HEK293T (cell line): ENCODE data around the gene ARTN.
A peak's percentile ranks its signal among the peaks of the same experiment; 100 is the strongest.

Experiments
- CTCF ChIA-PET: fragments of 350-600 bp; formaldehyde crosslinking; extraction: SDS; loops from one replicate; lab custom pipeline; 2021; ENCODE audit warnings: antibody characterized with exemption, inconsistent platforms; lab: Yijun Ruan, JAX
- POLR2A ChIA-PET: fragments of 350-600 bp; formaldehyde crosslinking; extraction: SDS; loops from one replicate; lab custom pipeline; 2020; ENCODE audit warnings: antibody characterized with exemption, inconsistent platforms; lab: Yijun Ruan, JAX
- DNase-seq: peaks from one replicate; pipeline ENCODE4 v3.0.0; 2012; ENCODE audit warnings: mixed read lengths; ENCODE audit errors: extremely low spot score
- ARNT ChIP-seq: fragments of 450-650 bp; IDR thresholded peaks from 2 replicates; pipeline ENCODE4 v1.6.1; 2017; ENCODE audit warnings: mild to moderate bottlenecking
- BHLHE40 ChIP-seq: fragments of 450-650 bp; IDR thresholded peaks from 2 replicates; pipeline ENCODE4 v1.6.1; 2016; ENCODE audit warnings: mild to moderate bottlenecking, moderate library complexity, borderline replicate concordance
- CTBP1 ChIP-seq: fragments of 450-650 bp; IDR thresholded peaks from 2 replicates; pipeline ENCODE4 v1.6.1; 2016; ENCODE audit warnings: borderline replicate concordance
- ELF4 ChIP-seq: fragments of 450-650 bp; IDR thresholded peaks from 2 replicates; pipeline ENCODE4 v1.6.1; 2017; ENCODE audit warnings: antibody characterized with exemption
- FOXA1 ChIP-seq: fragments of 450-650 bp; IDR thresholded peaks from 2 replicates; pipeline ENCODE4 v1.6.1; 2016; ENCODE audit warnings: mild to moderate bottlenecking
- FOXK2 ChIP-seq: fragments of 450-650 bp; IDR thresholded peaks from 2 replicates; pipeline ENCODE4 v1.6.1; 2016; ENCODE audit warnings: mild to moderate bottlenecking
- FOXM1 ChIP-seq: fragments of 450-650 bp; IDR thresholded peaks from 2 replicates; pipeline ENCODE4 v1.6.1; 2017; ENCODE audit warnings: mild to moderate bottlenecking, borderline replicate concordance
- HDGF ChIP-seq: fragments of 450-650 bp; IDR thresholded peaks from 2 replicates; pipeline ENCODE4 v1.6.1; 2017; ENCODE audit warnings: antibody characterized with exemption, borderline replicate concordance
- L3MBTL2 ChIP-seq: fragments of 450-650 bp; conservative IDR thresholded peaks from 2 replicates; pipeline ENCODE4 v1.6.1; 2016; ENCODE audit warnings: mild to moderate bottlenecking
- LEF1 ChIP-seq: fragments of 450-650 bp; IDR thresholded peaks from 2 replicates; pipeline ENCODE4 v1.6.1; 2017; ENCODE audit warnings: mild to moderate bottlenecking, borderline replicate concordance
- NFRKB ChIP-seq: fragments of 450-650 bp; IDR thresholded peaks from 2 replicates; pipeline ENCODE4 v1.6.1; 2016; ENCODE audit warnings: mild to moderate bottlenecking, moderate library complexity
- PKNOX1 ChIP-seq: fragments of 450-650 bp; IDR thresholded peaks from 2 replicates; pipeline ENCODE4 v1.6.1; 2016
- SP1 ChIP-seq: fragments of 450-650 bp; IDR thresholded peaks from 2 replicates; pipeline ENCODE4 v1.6.1; 2017
- SUZ12 ChIP-seq: fragments of 450-650 bp; IDR thresholded peaks from 2 replicates; pipeline ENCODE4 v1.6.1; 2016; ENCODE audit warnings: mild to moderate bottlenecking
- TARDBP ChIP-seq: fragments of 450-650 bp; IDR thresholded peaks from 2 replicates; pipeline ENCODE4 v1.6.1; 2016
- ZNF384 ChIP-seq: fragments of 450-650 bp; IDR thresholded peaks from 2 replicates; pipeline ENCODE4 v1.6.1; 2016

Gene ARTN

GRCh38 chr1:43931711-43932660 lies 1.6 kb upstream of the ARTN start:
- ChIA-PET CTCF (interaction anchor here (0.8 to 1.0 kb wide), 2 partner anchors 14 to 169 kb away, joined by 5 to 6 read pairs; no protein-coding TSS in a partner anchor), POLR2A (no interaction called here)

GRCh38 chr1:43932786-43933385 lies 715 bp upstream of the ARTN start:
- POLR2A ChIA-PET = no interaction called here
- DNase-seq = no peak
- TF ChIP-seq FOXK2 = no peak
- TF ChIP-seq ARNT = no peak
- no peak for TF ChIP-seq L3MBTL2
- TF ChIP-seq TARDBP = no peak
- TF ChIP-seq FOXA1 = no peak
- CTCF ChIA-PET = interaction anchor here (0.8 kb wide), 1 partner anchor 169 kb away, joined by 4 read pairs; no protein-coding TSS in a partner anchor

More at GRCh38 chr1:43931711-43932660, 1.6 kb upstream of the ARTN start:
- TF ChIP-seq HDGF (no peak), LEF1 (no peak), TARDBP (no peak), FOXA1 (no peak), PKNOX1 (no peak), ARNT (no peak), NFRKB (no peak), CTBP1 (no peak), L3MBTL2 (no peak), ELF4 (no peak)
- DNase-seq = no peak

GRCh38 chr1:43934101-43934985 lies 742 bp downstream of the ARTN start:
- CTCF ChIA-PET = interaction anchor here (0.6 to 2.7 kb wide), 35 partner anchors 9 to 997 kb away, joined by 3 to 127 read pairs (median 3); partner anchors contain the start of gene IPO13
- DNase-seq = peak; percentile 75
- TF ChIP-seq NFRKB (no peak), L3MBTL2 (no peak), TARDBP (no peak), SP1 (no peak), HDGF (no peak; the same call in 1 of the 2 replicates), FOXM1 (no peak)
- POLR2A ChIA-PET = interaction anchor here (0.7 to 1.8 kb wide), 8 partner anchors 9 to 227 kb away, joined by 3 to 8 read pairs (median 4); partner anchors contain the start of genes IPO13 and ST3GAL3

DNA sequence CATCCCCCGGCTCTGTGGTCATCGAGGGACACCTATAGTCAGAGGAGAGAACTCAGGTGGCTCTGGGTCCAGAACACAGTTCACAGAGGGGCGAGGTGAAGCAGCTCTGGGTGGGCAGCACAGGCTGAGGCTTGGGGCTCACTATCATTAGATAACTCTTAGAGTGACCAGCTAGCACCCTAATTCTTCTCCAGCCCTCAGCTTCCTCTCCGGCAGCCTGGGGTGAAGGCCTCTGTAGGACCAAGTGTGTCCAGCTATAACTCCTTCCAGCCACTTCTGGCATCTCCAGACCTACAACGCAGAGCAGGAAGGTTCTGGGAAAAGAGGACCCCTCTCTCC lies 1.4 kb downstream of the ARTN start:
- ChIA-PET CTCF (interaction anchor here (0.6 to 2.7 kb wide), 35 partner anchors 9 to 997 kb away, joined by 3 to 127 read pairs (median 3); partner anchors contain the start of gene IPO13), POLR2A (interaction anchor here (0.7 to 1.8 kb wide), 8 partner anchors 9 to 227 kb away, joined by 3 to 8 read pairs (median 4); partner anchors contain the start of genes IPO13 and ST3GAL3)
- no peak for DNase-seq
- TF ChIP-seq HDGF = no peak
- no peak for TF ChIP-seq ELF4

DNA sequence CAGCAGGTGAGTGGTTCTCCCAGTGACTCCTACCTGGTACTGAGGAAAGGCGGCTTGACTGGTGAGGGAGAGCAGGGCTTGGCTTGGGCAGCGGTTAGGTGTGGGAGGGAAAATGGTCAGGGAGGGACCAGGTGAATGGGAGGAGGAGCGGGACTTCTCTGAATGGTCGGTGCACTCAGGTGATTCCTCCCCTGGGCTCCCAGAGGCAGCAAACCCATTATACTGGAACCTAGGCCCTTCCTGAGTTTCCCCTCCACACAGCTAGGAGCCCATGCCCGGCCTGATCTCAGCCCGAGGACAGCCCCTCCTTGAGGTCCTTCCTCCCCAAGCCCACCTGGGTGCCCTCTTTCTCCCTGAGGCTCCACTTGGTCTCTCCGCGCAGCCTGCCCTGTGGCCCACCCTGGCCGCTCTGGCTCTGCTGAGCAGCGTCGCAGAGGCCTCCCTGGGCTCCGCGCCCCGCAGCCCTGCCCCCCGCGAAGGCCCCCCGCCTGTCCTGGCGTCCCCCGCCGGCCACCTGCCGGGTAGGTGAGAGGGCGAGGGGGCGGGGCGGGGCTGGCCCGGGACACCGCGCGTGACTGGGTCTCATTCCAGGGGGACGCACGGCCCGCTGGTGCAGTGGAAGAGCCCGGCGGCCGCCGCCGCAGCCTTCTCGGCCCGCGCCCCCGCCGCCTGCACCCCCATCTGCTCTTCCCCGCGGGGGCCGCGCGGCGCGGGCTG lies 2.3 kb downstream of the ARTN start:
- ChIA-PET POLR2A (interaction anchor here (1.7 to 1.8 kb wide), 2 partner anchors 10 to 11 kb away, joined by 5 to 6 read pairs; partner anchors contain the start of gene IPO13), CTCF (interaction anchor here (0.6 to 2.7 kb wide), 12 partner anchors 9 to 406 kb away, joined by 3 to 127 read pairs (median 4); partner anchors contain the start of gene IPO13)
- TF ChIP-seq NFRKB (no peak), CTBP1 (no peak), TARDBP (no peak), SUZ12 (no peak), ARNT (no peak), FOXM1 (no peak), SP1 (no peak), ZNF384 (no peak), HDGF (no peak)
- no peak for DNase-seq

GRCh38 chr1:43936431-43937151 lies 3.0 kb downstream of the ARTN start:
- no peak for DNase-seq
- no peak for TF ChIP-seq SUZ12
- no peak for TF ChIP-seq FOXM1
- no peak for TF ChIP-seq PKNOX1
- no peak for TF ChIP-seq ELF4
- no peak for TF ChIP-seq FOXA1
- TF ChIP-seq HDGF = no peak
- no peak for TF ChIP-seq TARDBP
- no peak for TF ChIP-seq FOXK2
- TF ChIP-seq LEF1 = no peak
- no peak for TF ChIP-seq ZNF384
- TF ChIP-seq NFRKB = no peak
- TF ChIP-seq CTBP1 = no peak
- TF ChIP-seq L3MBTL2 = no peak
- TF ChIP-seq BHLHE40 = no peak
- TF ChIP-seq SP1 = no peak
- ChIA-PET CTCF (interaction anchor here (2.7 kb wide), 1 partner anchor 171 kb away, joined by 127 read pairs; no protein-coding TSS in a partner anchor), POLR2A (no interaction called here)
